ENCODE data around the gene GLRA1. TPM values are rescaled to one million over a fixed set of nuclear protein-coding genes. Genes with fewer than 3 reads are reported as not detected.

The GLRA1 gene
- total RNA-seq, 1 donor from 2014 or later, result not detected

- peaks cover 41% of the 10 kb centered on the region for H3K36me3 Mint-ChIP-seq (ENCODE audit: low read depth)
- TF ChIP-seq, protein P1, sequence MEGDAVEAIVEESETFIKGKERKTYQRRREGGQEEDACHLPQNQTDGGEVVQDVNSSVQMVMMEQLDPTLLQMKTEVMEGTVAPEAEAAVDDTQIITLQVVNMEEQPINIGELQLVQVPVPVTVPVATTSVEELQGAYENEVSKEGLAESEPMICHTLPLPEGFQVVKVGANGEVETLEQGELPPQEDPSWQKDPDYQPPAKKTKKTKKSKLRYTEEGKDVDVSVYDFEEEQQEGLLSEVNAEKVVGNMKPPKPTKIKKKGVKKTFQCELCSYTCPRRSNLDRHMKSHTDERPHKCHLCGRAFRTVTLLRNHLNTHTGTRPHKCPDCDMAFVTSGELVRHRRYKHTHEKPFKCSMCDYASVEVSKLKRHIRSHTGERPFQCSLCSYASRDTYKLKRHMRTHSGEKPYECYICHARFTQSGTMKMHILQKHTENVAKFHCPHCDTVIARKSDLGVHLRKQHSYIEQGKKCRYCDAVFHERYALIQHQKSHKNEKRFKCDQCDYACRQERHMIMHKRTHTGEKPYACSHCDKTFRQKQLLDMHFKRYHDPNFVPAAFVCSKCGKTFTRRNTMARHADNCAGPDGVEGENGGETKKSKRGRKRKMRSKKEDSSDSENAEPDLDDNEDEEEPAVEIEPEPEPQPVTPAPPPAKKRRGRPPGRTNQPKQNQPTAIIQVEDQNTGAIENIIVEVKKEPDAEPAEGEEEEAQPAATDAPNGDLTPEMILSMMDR (IDR thresholded peaks at IDR 0.05), result no peak
- peaks cover 27% of the 10 kb centered on the region for H3K4me1 Mint-ChIP-seq (ENCODE audit: low read depth)
- no peaks in the 10 kb centered on the region for H3K9me3 Mint-ChIP-seq (ENCODE audit: low read depth)
- H3K27me3 Mint-ChIP-seq (ENCODE audit: low read depth), result no peaks in the 10 kb centered on the region
- DNase-seq (ENCODE audit: low spot score), result no peak
- no peak overlapping the region for H3K27ac Mint-ChIP-seq (ENCODE audit: unreplicated experiment)
- H3K4me3 Mint-ChIP-seq (ENCODE audit: unreplicated experiment), result no peak overlapping the region
Measured at GRCh38 chr5:151798674-151799073, 126.0 kb downstream of the GLRA1 start.

DNA sequence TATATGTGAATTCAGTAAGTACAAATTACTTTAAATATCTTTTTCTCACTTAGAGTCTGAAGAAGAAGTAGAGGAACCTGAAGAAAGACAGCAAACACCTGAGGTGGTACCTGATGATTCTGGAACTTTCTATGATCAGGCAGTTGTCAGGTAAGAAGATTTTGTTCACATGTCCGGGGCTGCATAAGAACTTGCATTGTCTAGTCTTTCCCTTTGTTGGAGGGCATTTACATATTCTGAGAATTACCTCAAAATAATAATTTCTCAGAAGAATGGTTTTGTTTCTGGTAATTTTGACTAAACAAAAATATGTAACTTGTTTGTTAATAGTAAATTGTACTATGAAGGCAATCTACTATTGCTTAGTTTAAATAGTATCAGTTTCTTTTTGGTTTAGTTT lies 129.2 kb downstream of the GLRA1 start:
- peaks cover 15% of the 10 kb centered on the region for H3K4me1 Mint-ChIP-seq (ENCODE audit: low read depth)
- peaks cover 48% of the 10 kb centered on the region for H3K36me3 Mint-ChIP-seq (ENCODE audit: low read depth)
- no peaks in the 10 kb centered on the region for H3K9me3 Mint-ChIP-seq (ENCODE audit: low read depth)
- H3K27ac Mint-ChIP-seq (ENCODE audit: unreplicated experiment), result no peak overlapping the region
- TF ChIP-seq, protein P1 (IDR thresholded peaks at IDR 0.05), result no peak
- DNase-seq (ENCODE audit: low spot score), result no peak
- H3K4me3 Mint-ChIP-seq (ENCODE audit: unreplicated experiment), result no peak overlapping the region
- H3K27me3 Mint-ChIP-seq (ENCODE audit: low read depth), result no peaks in the 10 kb centered on the region

GRCh38 chr5:151793358-151793757 lies 131.3 kb downstream of the GLRA1 start:
- no peak overlapping the region for H3K27ac Mint-ChIP-seq (ENCODE audit: unreplicated experiment)

GRCh38 chr5:151787817-151788216 lies 136.8 kb downstream of the GLRA1 start:
- Mint-ChIP-seq H3K27me3 (ENCODE audit: low read depth) (no peaks in the 10 kb centered on the region), H3K4me1 (ENCODE audit: low read depth) (peaks cover 32% of the 10 kb centered on the region), H3K4me3 (ENCODE audit: unreplicated experiment) (no peak overlapping the region), H3K36me3 (ENCODE audit: low read depth) (peaks cover 29% of the 10 kb centered on the region), H3K9me3 (ENCODE audit: low read depth) (no peaks in the 10 kb centered on the region), H3K27ac (ENCODE audit: unreplicated experiment) (no peak overlapping the region)
- DNase-seq (ENCODE audit: low spot score), result no peak
- TF ChIP-seq, protein P1 (IDR thresholded peaks at IDR 0.05), result no peak

More at GRCh38 chr5:151793358-151793757, 131.3 kb downstream of the GLRA1 start:
- H3K36me3 Mint-ChIP-seq (ENCODE audit: low read depth), result peaks cover 48% of the 10 kb centered on the region
- no peak overlapping the region for H3K4me3 Mint-ChIP-seq (ENCODE audit: unreplicated experiment)
- no peak for DNase-seq (ENCODE audit: low spot score)
- H3K4me1 Mint-ChIP-seq (ENCODE audit: low read depth), result peaks cover 6% of the 10 kb centered on the region
- TF ChIP-seq, protein P1 (IDR thresholded peaks at IDR 0.05), result no peak
- no peaks in the 10 kb centered on the region for H3K27me3 Mint-ChIP-seq (ENCODE audit: low read depth)
- no peaks in the 10 kb centered on the region for H3K9me3 Mint-ChIP-seq (ENCODE audit: low read depth)

DNA sequence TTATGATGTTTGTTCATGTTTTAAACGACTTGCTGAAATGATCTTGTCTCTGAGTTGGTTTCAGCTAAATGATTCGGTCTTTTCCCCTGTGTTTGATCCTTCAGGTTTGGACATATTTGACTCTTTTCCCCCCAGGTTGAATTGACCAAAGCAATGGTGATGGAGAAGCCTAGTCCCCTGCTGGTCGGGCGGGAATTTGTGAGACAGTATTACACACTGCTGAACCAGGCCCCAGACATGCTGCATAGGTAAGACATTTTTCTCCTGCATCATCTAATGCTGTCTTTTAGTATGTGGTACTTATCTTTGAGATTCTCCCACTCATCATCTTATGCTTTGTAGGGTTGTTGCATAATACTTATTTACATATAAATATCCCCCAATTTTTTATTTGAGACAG lies 138.2 kb downstream of the GLRA1 start:
- Mint-ChIP-seq H3K9me3 (ENCODE audit: low read depth) (no peaks in the 10 kb centered on the region), H3K27ac (ENCODE audit: unreplicated experiment) (no peak overlapping the region), H3K27me3 (ENCODE audit: low read depth) (no peaks in the 10 kb centered on the region), H3K4me1 (ENCODE audit: low read depth) (peaks cover 46% of the 10 kb centered on the region), H3K4me3 (ENCODE audit: unreplicated experiment) (no peak overlapping the region), H3K36me3 (ENCODE audit: low read depth) (peaks cover 18% of the 10 kb centered on the region)
- no peak for DNase-seq (ENCODE audit: low spot score)
- TF ChIP-seq, protein P1 (IDR thresholded peaks at IDR 0.05), result no peak
